ENCODE measurements around the gene GSTA5. TPM values are rescaled to one million over a fixed set of nuclear protein-coding genes. Genes with fewer than 3 reads are reported as not detected.
"Not testable (repeated sequence)": the region's sequence is repeated elsewhere in the genome, so short reads cannot be mapped to it uniquely, and the experiment has no call there.

GSTA5 gene
- total and polyA plus RNA-seq, 4 donors = not detected

GRCh38 chr6:52871621-52872020, 31.0 kb upstream of the GSTA5 start:
- H3K4me1 ChIP-seq (ENCODE audit: control insufficient read depth in 4 of 4, insufficient read depth in 4 of 4, low read length in 3 of 4) = no peaks in the 10 kb centered on the region
- no peak overlapping the region for H3K27ac ChIP-seq (ENCODE audit: low read depth in 1 of 2, low read length in 2 of 2)
- WGBS = 79% methylated on average over 3 of the region's 3 CpGs
- no peak overlapping the region for H3K9ac ChIP-seq (ENCODE audit: low read depth in 1 of 2, low read length in 2 of 2)
- H3K4me3 ChIP-seq (ENCODE audit: low read depth in 1 of 3, low read length in 3 of 3) = no peak overlapping the region
- no peaks in the 10 kb centered on the region for H3K27me3 ChIP-seq (ENCODE audit: control insufficient read depth in 4 of 4, insufficient read depth in 4 of 4, low read length in 3 of 4)
- DNase-seq (ENCODE audit: low spot score) = no peak
- H3K36me3 ChIP-seq (ENCODE audit: control insufficient read depth in 4 of 4, insufficient read depth in 3 of 4, low read depth in 1 of 4, low read length in 3 of 4) = no peaks in the 10 kb centered on the region
- H3K9me3 ChIP-seq (ENCODE audit: control insufficient read depth in 4 of 4, low read length in 3 of 4) = no peaks in the 10 kb centered on the region
- no peak for TF ChIP-seq YY1 (IDR thresholded peaks at IDR 0.05)
- no peak for TF ChIP-seq FOXA1 (IDR thresholded peaks at IDR 0.05)
- no peak for TF ChIP-seq MAX (IDR thresholded peaks at IDR 0.05)
- no peak for TF ChIP-seq ATF3 (IDR thresholded peaks at IDR 0.05)
- TF ChIP-seq CTCF (IDR thresholded peaks at IDR 0.05; ENCODE audit: low read depth, low read length, missing input control) = no peak
- TF ChIP-seq NR2F2 (IDR thresholded peaks at IDR 0.05) = no peak
- TF ChIP-seq RAD21 (IDR thresholded peaks at IDR 0.05) = no peak
- no peak for TF ChIP-seq EGR1 (IDR thresholded peaks at IDR 0.05; ENCODE audit: low read depth in 2 of 2)
- TF ChIP-seq GABPA (IDR thresholded peaks at IDR 0.05 in 1 of 2, conservative IDR thresholded peaks at IDR 0.05 in 1 of 2) = no peak
- TF ChIP-seq RXRA (IDR thresholded peaks at IDR 0.05) = no peak
- no peak for TF ChIP-seq HNF4A (conservative IDR thresholded peaks at IDR 0.05)
- TF ChIP-seq ZBTB33 (IDR thresholded peaks at IDR 0.05) = no peak
- TF ChIP-seq FOXA2 (IDR thresholded peaks at IDR 0.05) = no peak

GRCh38 chr6:52870335-52871091, 29.9 kb upstream of the GSTA5 start:
- not testable (repeated sequence) for H3K4me1 ChIP-seq (ENCODE audit: control insufficient read depth in 4 of 4, insufficient read depth in 4 of 4, low read length in 3 of 4); H3K27ac ChIP-seq (ENCODE audit: low read depth in 1 of 2, low read length in 2 of 2); H3K36me3 ChIP-seq (ENCODE audit: control insufficient read depth in 4 of 4, insufficient read depth in 3 of 4, low read depth in 1 of 4, low read length in 3 of 4); H3K9ac ChIP-seq (ENCODE audit: low read depth in 1 of 2, low read length in 2 of 2); H3K9me3 ChIP-seq (ENCODE audit: control insufficient read depth in 4 of 4, low read length in 3 of 4); H3K4me3 ChIP-seq (ENCODE audit: low read depth in 1 of 3, low read length in 3 of 3); H3K27me3 ChIP-seq (ENCODE audit: control insufficient read depth in 4 of 4, insufficient read depth in 4 of 4, low read length in 3 of 4); DNase-seq (ENCODE audit: low spot score)
- 91% methylated on average over 3 of the region's 3 CpGs for WGBS

- not testable (repeated sequence) for H3K4me3 ChIP-seq (ENCODE audit: low read depth in 1 of 3, low read length in 3 of 3); H3K9ac ChIP-seq (ENCODE audit: low read depth in 1 of 2, low read length in 2 of 2); DNase-seq (ENCODE audit: low spot score); H3K27ac ChIP-seq (ENCODE audit: low read depth in 1 of 2, low read length in 2 of 2); H3K36me3 ChIP-seq (ENCODE audit: control insufficient read depth in 4 of 4, insufficient read depth in 3 of 4, low read depth in 1 of 4, low read length in 3 of 4); H3K9me3 ChIP-seq (ENCODE audit: control insufficient read depth in 4 of 4, low read length in 3 of 4); H3K27me3 ChIP-seq (ENCODE audit: control insufficient read depth in 4 of 4, insufficient read depth in 4 of 4, low read length in 3 of 4); H3K4me1 ChIP-seq (ENCODE audit: control insufficient read depth in 4 of 4, insufficient read depth in 4 of 4, low read length in 3 of 4)
- 76% methylated on average over 5 of the region's 5 CpGs for WGBS
Observed at GRCh38 chr6:52868899-52869298, 28.3 kb upstream of the GSTA5 start.
